ENCODE results near the gene KLHL35.
A peak's percentile ranks its signal among the peaks of the same experiment; 100 is the strongest.
"Not testable (repeated sequence)": the region's sequence is repeated elsewhere in the genome, so short reads cannot be mapped to it uniquely, and the experiment has no call there.

Gene KLHL35

GRCh38 chr11:75389925-75390324 lies 43.1 kb downstream of the KLHL35 start:
- no peak for DNase-seq (ENCODE audit: low read depth)

- no peak for DNase-seq (ENCODE audit: low read depth)
Measured at GRCh38 chr11:75389276-75389605, 43.8 kb downstream of the KLHL35 start.

DNA sequence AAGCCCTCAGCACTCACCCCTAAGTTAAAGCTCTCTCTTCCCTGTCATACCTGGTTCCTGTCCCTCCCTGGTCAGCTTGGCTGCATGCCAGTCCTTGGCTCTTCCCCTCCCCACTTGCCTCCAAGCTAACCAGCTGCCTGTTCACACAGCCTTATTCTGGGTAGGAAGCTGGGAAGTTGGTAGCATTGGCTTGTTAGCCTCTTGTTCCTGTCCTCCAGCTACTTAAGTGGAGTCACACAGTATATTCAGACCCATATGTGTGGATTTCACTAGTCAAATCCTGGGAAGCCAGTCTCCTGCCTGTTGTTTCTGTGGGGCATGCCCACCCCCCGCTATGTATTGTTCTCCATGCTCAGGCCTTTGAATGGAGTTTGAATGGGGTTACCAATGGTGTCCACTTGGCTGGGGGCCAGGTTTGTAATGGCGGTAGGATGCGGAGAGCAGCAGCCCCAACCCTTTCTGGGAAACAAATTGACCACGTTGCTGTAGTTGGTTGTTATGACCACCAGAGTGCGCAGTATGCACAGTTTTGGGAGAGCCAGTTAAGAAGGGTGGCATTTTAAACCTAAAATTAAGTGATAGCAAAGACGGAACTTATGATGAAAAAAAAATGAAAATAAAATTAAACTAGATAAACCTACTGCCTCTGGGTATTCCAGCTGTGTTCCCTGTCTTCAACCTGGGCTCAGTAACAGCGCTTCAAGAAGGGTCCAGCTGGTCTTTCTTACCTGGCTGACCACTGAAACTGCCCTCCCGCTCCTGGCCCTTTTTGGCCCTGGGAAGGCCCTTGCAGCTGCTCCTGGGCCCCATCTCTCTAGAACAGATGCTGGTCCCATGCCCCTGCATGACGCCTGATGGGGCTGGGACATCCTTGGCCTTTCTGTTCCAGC lies 44.4 kb downstream of the KLHL35 start:
- DNase-seq (ENCODE audit: low read depth), result peak; percentile 42

- DNase-seq (ENCODE audit: low read depth), result no peak
Measured at GRCh38 chr11:75387736-75388294, 45.2 kb downstream of the KLHL35 start.

DNA sequence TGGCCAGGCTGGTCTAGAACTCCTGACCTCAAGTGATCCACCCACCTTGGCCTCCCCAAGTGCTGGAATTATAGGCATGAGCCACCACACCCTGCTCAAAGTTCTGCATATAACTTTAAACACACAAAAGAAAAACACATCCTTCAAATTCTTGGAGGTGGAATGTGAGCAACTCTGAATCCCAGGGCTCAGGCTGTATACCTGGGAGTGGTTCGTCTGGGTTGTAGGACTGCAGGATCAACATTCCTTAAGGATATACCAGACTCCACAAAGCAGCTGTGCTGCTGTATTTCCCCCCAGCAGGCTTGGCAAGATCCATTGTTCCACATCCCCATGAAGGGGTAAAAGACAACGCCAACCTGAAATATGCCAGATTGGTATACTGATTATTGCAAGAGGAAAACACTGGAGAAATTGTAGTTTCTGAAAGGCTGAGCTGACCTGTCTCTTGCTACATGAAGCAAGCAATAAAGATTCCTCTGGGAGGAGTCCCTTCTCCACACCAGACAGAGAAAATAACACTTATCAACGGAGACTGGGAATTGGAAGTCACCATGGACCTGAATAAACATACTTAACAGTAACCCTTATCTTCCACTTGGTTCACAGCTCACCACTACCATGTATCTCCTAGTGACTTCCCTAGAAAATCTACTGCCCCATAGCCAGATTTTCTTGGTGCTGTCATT lies 45.9 kb downstream of the KLHL35 start:
- DNase-seq (ENCODE audit: low read depth), result no peak

- DNase-seq (ENCODE audit: low read depth), result peak; percentile 69
Measured at GRCh38 chr11:75384438-75385080, 48.4 kb downstream of the KLHL35 start.

DNA sequence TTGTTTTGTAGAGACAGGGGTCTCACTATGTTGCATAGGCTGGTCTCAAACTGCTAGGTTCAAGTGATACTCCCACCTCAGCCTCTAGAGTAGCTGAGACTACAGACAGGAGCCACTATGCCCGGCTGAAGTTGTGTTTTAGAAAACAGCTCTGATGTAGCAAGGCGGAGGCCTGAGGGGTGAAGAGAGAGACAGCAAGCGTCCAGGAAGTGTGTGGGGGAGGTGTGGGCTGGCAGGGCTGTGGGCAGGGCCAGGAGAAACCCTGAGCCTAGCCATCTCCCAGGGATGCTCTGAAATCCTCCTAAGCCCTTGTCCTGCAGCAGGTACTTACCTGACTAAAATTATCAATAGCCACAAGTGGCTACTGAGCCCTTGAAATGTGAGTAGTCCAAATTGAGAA lies 49.8 kb downstream of the KLHL35 start:
- DNase-seq (ENCODE audit: low read depth), result no peak

DNA sequence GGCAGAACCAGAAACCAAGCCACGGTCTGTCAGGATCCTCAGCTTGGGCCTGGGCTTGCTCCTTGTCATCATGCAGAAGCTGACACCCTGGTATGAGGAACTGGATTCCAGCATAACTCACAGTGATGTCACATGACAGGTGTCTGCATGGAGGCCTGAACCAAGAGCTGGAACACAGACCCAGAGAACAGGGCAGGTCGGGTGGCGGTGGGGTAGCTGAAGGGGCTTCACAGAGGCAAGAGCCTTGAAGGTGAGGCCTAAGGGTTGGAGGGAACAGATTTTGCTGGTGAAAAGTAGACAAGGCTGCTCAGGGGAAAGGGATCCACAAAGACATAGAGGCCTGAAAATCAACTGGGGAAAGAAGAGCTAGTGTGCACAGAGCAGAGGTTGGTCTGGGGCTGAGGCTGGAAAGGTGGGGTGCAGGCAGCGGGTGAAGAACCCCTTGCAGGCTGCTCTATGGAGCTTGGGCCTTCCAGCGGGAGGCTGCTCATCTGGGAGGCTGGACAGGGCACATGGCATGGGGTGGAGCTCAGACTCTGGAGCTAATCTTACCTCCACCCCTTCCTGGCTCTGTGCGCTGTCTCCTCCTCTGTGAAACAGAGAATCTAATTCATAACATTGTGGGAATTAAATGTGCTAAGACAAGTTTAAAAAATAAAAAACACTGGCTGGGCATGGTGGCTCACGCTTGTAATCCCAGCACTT lies 52.1 kb downstream of the KLHL35 start:
- DNase-seq (ENCODE audit: low read depth), result no peak

DNA sequence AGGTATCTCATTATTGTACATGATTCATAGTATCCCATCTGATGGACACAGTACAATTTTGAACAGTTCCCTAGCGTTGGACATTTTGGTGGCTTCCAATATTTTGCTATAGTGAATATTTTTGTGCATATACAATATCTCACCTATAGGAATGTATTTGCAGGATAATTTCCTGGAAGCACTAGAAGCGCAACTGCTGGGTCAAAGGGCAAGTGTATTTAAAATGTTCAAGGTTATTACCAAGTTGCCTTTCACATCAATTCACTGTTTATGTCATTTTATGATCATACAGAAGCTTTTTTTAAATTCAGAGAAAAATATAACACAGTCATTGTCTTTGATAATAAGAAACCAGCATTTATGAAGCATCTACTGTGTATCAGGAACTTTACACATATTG lies 52.8 kb downstream of the KLHL35 start:
- DNase-seq (ENCODE audit: low read depth), result no peak

GRCh38 chr11:75378776-75379175 lies 54.2 kb downstream of the KLHL35 start:
- not testable (repeated sequence) for DNase-seq (ENCODE audit: low read depth)

GRCh38 chr11:75376175-75376574 lies 56.8 kb downstream of the KLHL35 start:
- no peak for DNase-seq (ENCODE audit: low read depth)

- DNase-seq (ENCODE audit: low read depth), result no peak
Measured at GRCh38 chr11:75375626-75376025, 57.4 kb downstream of the KLHL35 start.

- no peak for DNase-seq (ENCODE audit: low read depth)
Measured at GRCh38 chr11:75374646-75375045, 58.4 kb downstream of the KLHL35 start.

DNA sequence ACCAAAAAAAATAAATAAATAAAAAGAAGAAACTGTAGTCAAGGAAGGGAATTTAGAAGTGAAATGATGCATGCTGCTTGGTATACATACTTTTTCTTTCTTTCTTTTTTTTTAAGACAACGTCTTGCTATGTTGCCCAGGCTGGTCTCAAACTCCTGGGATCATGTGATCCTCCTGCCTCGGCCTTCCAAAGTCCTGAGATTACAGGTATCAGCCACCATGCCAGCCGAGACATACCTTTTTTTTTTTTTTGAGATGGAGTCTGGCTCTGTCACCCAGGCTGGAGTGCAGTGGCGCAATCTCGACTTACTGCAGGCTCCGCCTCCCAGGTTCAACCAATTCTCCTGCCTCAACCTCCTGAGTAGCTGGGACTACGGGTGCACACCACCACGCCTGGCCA lies 59.8 kb downstream of the KLHL35 start:
- DNase-seq (ENCODE audit: low read depth), result no peak
